ENCODE measurements around the gene USP15. TPM values are rescaled to one million over a fixed set of nuclear protein-coding genes. Genes with fewer than 3 reads are reported as not detected.

Gene USP15
- total and polyA plus RNA-seq, 2 of the 8 experiments (the other 6 are each of a cell fraction or from before 2014, with no cell fraction given) = 12.7 to 38.6 TPM

DNA sequence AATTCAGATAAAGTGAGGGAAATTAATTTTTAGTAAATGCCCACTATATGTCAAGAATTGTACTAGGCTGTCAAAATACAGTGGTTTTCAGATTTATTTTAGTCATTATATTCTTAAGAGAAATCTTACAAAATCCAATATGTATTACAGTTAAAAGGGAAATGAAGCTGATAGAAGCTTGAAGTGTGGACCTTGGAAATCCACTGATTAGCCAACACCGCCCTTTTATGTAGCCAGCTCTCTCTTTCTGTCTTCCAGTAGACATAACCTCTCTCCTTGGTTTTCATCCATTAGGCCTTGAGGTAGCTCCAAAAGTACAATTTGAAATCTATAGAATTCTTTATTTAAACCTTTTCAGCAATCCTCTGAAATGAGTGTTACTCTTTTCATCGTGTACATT is 63.2 kb downstream of the USP15 start (continued):
- TF ChIP-seq CTBP2 (IDR thresholded peaks at IDR 0.05; ENCODE audit: borderline replicate concordance, insufficient read depth, insufficient read length, low read length) = no peak
- TF ChIP-seq SIN3A (conservative IDR thresholded peaks at IDR 0.05 in 1 of 2, IDR thresholded peaks at IDR 0.05 in 1 of 2; ENCODE audit: low read depth in 1 of 2, low read length in 2 of 2) = no peak
- no peak for TF ChIP-seq JUND (IDR thresholded peaks at IDR 0.05; ENCODE audit: low read length)

Measured in H1 (cell line).